Subcutaneous adipose tissue (tissue), 4 donors: ENCODE data around the gene PHLDB1. TPM values are rescaled to one million over a fixed set of nuclear protein-coding genes. Genes with fewer than 3 reads are reported as not detected.

ENCODE experiments used
- total RNA-seq, 4 donors: library from RNA; depleted of rRNA; stranded (reverse); fragments of >200 nt; gene quantifications; one replicate each; pipeline ENCODE4 v1.1.0, GENCODE V29; 2016
- TF ChIP-seq, protein P1 (sequence below): fragments of 450-650 bp; IDR thresholded peaks from one replicate; pipeline ENCODE4 v1.5.1; 2016; ENCODE audit warnings: low read depth, mild to moderate bottlenecking, control low read depth, antibody characterized with exemption, moderate library complexity

The PHLDB1 gene
- 100 to 1,000 TPM; 137 to 535 (median 197) TPM for total RNA-seq

DNA sequence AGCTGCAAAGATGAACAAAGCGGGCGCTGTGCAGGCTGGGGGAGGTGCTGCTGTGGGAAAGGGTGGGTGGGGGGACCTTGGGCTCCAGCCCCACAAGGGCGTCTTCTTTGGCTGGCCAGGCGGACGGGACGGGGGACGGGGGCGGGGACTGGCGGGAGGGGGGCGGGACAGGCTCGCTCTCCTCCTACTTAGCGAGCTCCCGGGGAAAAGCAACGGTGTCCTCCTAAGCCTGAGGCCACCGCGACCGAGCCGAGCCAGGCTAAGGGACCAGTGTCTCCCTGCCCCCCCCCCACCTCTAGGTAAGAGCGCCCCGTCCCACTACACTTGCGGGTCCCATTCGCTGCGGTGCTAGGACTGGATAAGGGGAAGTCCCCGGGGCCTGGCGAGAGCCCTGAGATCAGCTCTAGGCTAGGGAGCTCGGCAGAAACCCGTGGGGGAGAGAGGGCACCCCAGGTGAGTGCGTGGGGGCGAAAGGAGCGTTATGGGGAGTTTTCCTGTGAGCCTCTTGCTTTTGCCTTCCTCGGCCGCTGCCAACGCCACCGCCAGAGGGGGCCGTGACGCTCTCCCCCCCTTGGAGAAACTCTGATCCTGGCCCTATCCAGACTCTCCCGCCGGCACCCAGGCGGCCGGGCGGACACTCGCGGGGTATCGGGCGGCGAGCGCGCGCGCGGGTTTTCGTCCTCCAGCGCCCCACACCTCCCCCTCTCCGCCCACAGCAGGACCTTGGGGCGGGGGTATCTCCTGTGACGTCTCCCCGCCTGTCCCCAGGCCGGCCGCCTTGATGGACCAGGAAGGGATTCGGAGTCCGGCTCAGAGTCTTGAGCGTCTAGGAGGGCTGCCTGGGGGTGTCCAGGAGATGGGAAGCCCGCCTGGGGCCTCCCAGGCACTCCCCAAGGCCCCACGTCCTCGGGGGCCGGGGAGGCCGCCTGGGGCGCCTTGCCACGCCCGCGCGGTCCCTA lies at the start of gene PHLDB1:
Gene PHLDB1 (plus strand): TSS at position 215 of the 959 bp plus-strand sequence. CDS start 6,222 bp downstream, outside the sequence.
- TF ChIP-seq, protein P1, sequence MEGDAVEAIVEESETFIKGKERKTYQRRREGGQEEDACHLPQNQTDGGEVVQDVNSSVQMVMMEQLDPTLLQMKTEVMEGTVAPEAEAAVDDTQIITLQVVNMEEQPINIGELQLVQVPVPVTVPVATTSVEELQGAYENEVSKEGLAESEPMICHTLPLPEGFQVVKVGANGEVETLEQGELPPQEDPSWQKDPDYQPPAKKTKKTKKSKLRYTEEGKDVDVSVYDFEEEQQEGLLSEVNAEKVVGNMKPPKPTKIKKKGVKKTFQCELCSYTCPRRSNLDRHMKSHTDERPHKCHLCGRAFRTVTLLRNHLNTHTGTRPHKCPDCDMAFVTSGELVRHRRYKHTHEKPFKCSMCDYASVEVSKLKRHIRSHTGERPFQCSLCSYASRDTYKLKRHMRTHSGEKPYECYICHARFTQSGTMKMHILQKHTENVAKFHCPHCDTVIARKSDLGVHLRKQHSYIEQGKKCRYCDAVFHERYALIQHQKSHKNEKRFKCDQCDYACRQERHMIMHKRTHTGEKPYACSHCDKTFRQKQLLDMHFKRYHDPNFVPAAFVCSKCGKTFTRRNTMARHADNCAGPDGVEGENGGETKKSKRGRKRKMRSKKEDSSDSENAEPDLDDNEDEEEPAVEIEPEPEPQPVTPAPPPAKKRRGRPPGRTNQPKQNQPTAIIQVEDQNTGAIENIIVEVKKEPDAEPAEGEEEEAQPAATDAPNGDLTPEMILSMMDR, result no peak

- TF ChIP-seq, protein P1, result no peak
These were observed 46.6 kb upstream of the PHLDB1 start for GRCh38 chr11:118560806-118561205.

GRCh38 chr11:118565051-118565450 lies 42.4 kb upstream of the PHLDB1 start:
- TF ChIP-seq, protein P1, result no peak

- TF ChIP-seq, protein P1, result no peak
These were observed 37.7 kb upstream of the PHLDB1 start for GRCh38 chr11:118569670-118570069.

- TF ChIP-seq, protein P1, result no peak
These were observed 36.6 kb upstream of the PHLDB1 start for GRCh38 chr11:118570787-118571186.

GRCh38 chr11:118572061-118572980 lies 35.1 kb upstream of the PHLDB1 start, which contains the start of gene ARCN1:
ARCN1 (plus strand) TSS chr11:118572409; CDS start chr11:118572548, 139 bp downstream.
- TF ChIP-seq, protein P1, result no peak
